Neutrophil (primary cell): ENCODE data around the gene SDK2.

Experiments used
- H3K27ac ChIP-seq: fragments of 200-600 bp; sonication (generic); 2 replicates; pipeline ENCODE4 v1.5.1; 2016; ENCODE audit warnings: mild to moderate bottlenecking, moderate library complexity
- H3K27me3 ChIP-seq: fragments of 200-600 bp; sonication (generic); 2 replicates; pipeline ENCODE4 v1.6.0; 2016; ENCODE audit warnings: mild to moderate bottlenecking
- H3K36me3 ChIP-seq: fragments of 200-600 bp; sonication (generic); 2 replicates; pipeline ENCODE4 v1.5.1; 2017
- H3K4me1 ChIP-seq, 2 experiments: fragments of 200-600 bp in 1 of 2; sonication (generic) in 1 of 2; 1 replicate in 1 of 2; 2 replicates in 1 of 2; pipeline versions ENCODE4 v1.5.1 to v1.6.1; 2013 to 2016; ENCODE audit warnings: low read depth in 1 of 2, low read length in 1 of 2, mild to moderate bottlenecking in 1 of 2, moderate library complexity in 1 of 2; ENCODE audit not compliant: control insufficient read depth in 1 of 2, insufficient read depth in 1 of 2
- H3K4me3 ChIP-seq, 2 experiments: fragments of 200-600 bp in 1 of 2; sonication (generic) in 1 of 2; 1 replicate in 1 of 2; 2 replicates in 1 of 2; pipeline ENCODE4 v1.5.1; 2013 to 2016; ENCODE audit warnings: low read depth in 1 of 2, low read length in 1 of 2, mild to moderate bottlenecking in 1 of 2, moderate library complexity in 1 of 2
- H3K9me3 ChIP-seq: fragments of 200-600 bp; sonication (generic); 2 replicates; pipeline ENCODE4 v1.5.1; 2016
- TF ChIP-seq, protein P1 (sequence below): fragments of 200-600 bp; sonication (generic); IDR thresholded peaks from 2 replicates; pipeline ENCODE4 v1.5.1; 2016; ENCODE audit warnings: antibody characterized with exemption

Gene SDK2

DNA sequence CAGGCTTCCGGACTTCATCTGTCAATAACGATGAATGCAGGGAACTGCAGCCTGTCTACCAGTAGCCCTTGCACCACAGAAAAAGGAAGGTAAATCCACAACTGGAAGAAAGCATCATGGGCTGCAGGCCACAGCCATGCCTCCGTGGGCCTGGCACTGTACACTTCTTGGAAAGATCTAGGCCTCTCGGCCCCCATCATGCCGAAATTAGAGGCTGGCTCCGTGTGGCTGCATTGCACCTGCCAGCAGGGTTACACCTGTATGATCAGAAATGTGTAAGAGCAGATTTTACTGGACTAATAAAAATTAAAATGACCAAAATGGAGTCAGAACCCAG, 52.2 kb downstream of the SDK2 start:
- Histone ChIP-seq H3K27ac (no peak overlapping the region), H3K36me3 (no peaks in the 10 kb centered on the region), H3K4me3 (no peak overlapping the region), H3K27me3 (peaks cover 36% of the 10 kb centered on the region), H3K9me3 (no peaks in the 10 kb centered on the region), H3K4me1 (no peaks in the 10 kb centered on the region)
- TF ChIP-seq, protein P1, sequence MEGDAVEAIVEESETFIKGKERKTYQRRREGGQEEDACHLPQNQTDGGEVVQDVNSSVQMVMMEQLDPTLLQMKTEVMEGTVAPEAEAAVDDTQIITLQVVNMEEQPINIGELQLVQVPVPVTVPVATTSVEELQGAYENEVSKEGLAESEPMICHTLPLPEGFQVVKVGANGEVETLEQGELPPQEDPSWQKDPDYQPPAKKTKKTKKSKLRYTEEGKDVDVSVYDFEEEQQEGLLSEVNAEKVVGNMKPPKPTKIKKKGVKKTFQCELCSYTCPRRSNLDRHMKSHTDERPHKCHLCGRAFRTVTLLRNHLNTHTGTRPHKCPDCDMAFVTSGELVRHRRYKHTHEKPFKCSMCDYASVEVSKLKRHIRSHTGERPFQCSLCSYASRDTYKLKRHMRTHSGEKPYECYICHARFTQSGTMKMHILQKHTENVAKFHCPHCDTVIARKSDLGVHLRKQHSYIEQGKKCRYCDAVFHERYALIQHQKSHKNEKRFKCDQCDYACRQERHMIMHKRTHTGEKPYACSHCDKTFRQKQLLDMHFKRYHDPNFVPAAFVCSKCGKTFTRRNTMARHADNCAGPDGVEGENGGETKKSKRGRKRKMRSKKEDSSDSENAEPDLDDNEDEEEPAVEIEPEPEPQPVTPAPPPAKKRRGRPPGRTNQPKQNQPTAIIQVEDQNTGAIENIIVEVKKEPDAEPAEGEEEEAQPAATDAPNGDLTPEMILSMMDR = no peak

DNA sequence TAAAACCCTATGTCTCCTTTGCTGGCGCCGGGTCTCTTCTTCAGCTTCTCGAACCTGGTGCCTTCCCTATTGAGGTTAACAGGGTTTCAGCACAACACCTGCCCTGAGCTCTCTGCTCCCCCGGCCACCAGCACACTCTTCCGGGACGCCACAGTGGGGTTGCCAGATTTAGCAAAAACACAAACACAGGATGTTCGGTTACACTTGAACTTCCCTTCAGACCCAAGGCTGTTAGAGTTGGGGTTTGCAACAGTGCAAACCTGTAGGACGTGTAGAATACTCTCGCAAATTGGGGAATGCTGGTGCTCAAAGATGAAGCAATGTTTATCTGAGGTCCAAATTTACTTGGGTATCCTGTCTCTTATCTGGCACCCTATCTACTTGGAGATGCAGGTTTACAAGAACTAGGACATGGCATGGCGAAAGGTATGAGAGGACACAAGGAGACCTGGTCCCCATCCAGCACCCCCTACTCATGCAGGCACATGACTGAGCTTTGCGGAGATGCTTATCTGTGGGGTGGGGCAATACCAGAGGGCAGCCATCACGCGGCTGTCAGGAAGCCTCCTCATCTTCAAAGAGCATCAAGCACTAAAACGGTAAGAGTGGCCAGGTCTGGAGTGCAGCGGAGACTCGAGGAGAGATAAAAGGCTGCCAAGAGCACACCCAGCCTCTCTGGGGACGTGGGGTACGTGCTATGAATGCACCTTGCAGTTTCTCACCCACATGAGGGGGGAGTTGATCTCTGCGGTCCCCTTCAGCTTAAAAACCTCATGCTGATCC, 52.8 kb downstream of the SDK2 start:
- no peak overlapping the region for H3K27ac ChIP-seq
- no peaks in the 10 kb centered on the region for H3K36me3 ChIP-seq

DNA sequence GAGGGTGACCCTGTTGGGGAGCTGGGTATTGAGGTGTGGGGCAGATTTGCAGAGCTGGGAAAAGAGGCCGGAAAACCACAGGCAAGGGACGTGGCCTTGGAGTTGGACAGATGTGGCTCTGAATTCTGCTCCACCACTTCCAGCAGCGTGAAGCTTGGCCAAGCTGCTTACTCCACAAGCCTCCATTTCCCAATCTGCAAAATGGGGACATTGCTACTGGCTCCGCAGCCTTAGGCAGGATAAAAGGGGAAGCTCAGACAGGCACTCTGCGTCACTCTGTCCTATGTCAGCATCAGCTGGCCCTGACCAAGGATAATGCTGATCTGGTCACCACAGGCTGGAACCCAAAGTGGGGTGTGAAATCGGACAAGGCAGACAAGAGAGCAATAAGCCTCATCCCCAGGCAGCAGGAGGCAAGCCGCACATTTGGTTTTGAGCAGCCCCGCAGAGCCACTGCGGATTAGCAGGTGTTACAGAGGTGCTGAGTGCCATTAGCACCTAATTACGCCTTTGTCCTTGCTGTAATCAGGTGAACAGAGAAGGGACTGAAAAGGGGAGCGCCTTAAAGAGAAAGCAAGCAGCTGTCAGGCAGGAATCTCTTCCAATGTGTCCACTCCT, 54.8 kb downstream of the SDK2 start:
- H3K36me3 ChIP-seq = no peaks in the 10 kb centered on the region
- H3K9me3 ChIP-seq = no peaks in the 10 kb centered on the region
- no peaks in the 10 kb centered on the region for H3K4me1 ChIP-seq
- TF ChIP-seq, protein P1 = no peak
- H3K4me3 ChIP-seq = no peak overlapping the region
- peaks cover 36% of the 10 kb centered on the region for H3K27me3 ChIP-seq
- no peak overlapping the region for H3K27ac ChIP-seq

More for the DNA sequence above, 52.8 kb downstream of the SDK2 start:
- Histone ChIP-seq H3K4me1 (no peaks in the 10 kb centered on the region), H3K9me3 (no peaks in the 10 kb centered on the region), H3K4me3 (no peak overlapping the region), H3K27me3 (peaks cover 36% of the 10 kb centered on the region)
- TF ChIP-seq, protein P1 = no peak

DNA sequence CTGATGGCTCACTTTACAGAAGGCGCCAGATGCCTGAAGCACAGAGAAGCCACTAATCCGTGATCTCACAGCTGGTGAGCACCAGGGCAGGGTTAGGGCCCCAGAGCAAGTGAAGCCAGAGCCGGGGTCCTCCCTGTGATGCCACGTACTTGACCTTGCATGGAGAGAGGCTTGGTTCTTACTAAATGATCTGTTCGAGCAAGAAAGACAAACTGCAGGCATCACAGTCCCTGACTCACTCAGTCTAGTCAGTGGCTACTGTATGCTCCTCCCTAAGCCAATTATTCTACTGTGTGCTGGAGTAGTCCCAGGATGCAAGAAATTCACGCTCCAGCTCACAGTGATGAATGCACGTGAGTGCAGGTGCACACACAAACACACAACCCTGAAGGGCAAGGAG, 55.4 kb downstream of the SDK2 start:
- Histone ChIP-seq H3K36me3 (no peaks in the 10 kb centered on the region), H3K4me3 (no peak overlapping the region), H3K9me3 (no peaks in the 10 kb centered on the region), H3K27me3 (peaks cover 36% of the 10 kb centered on the region), H3K27ac (no peak overlapping the region), H3K4me1 (no peaks in the 10 kb centered on the region)
- TF ChIP-seq, protein P1 = no peak

DNA sequence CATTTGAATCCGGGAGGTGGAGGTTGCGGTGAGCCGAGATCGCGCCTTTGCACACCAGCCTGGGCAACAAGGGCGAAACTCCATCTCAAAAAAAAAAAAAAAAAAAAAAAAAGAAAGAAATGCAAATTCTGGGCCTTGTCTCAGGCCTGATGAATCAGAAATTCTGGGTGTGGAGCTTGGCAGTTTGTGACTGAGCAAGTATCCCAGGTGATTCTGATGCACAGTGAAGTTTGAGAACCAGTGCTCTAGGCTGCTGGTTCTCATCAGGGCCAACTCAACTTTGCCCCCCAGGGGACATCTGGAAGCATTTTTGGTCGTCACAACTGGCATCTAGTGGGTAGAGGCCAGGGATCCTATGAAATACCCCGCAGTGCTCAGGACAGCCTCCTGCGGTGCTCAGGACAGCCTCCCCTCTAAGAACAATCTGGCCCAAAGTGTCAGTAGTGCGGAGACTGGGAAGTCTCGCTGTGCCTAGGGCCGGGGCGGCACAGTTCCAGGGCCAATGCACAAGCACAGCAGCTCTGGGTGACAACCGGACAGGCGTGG, 55.9 kb downstream of the SDK2 start:
- no peaks in the 10 kb centered on the region for H3K9me3 ChIP-seq
- no peaks in the 10 kb centered on the region for H3K4me1 ChIP-seq
- no peak overlapping the region for H3K4me3 ChIP-seq
- peaks cover 33% of the 10 kb centered on the region for H3K27me3 ChIP-seq
- TF ChIP-seq, protein P1 = no peak
- H3K36me3 ChIP-seq = no peaks in the 10 kb centered on the region
- H3K27ac ChIP-seq = no peak overlapping the region
